Neural cell (in vitro differentiated cells): ENCODE data around the gene COL13A1.

Experiments
- CTCF ChIP-seq: fragments of 450-650 bp; IDR thresholded peaks from 2 replicates; pipeline ENCODE4 v1.5.1; 2014; ENCODE audit warnings: antibody characterized with exemption, mild to moderate bottlenecking, moderate library complexity; ENCODE audit not compliant: poor library complexity, severe bottlenecking
- EP300 ChIP-seq: fragments of 450-650 bp; conservative IDR thresholded peaks from 2 replicates; pipeline ENCODE4 v1.6.1; 2014; ENCODE audit warnings: antibody characterized with exemption, mild to moderate bottlenecking, moderate library complexity; ENCODE audit not compliant: poor library complexity, severe bottlenecking
- EZH2 ChIP-seq: fragments of 200-600, 300-800 bp; shearing (Covaris generic), sonication (generic); IDR thresholded peaks from 2 replicates; pipeline ENCODE4 v1.6.1; 2014; ENCODE audit warnings: antibody characterized with exemption, low read length, borderline replicate concordance, mild to moderate bottlenecking; ENCODE audit not compliant: insufficient read depth, poor library complexity, severe bottlenecking

DNA sequence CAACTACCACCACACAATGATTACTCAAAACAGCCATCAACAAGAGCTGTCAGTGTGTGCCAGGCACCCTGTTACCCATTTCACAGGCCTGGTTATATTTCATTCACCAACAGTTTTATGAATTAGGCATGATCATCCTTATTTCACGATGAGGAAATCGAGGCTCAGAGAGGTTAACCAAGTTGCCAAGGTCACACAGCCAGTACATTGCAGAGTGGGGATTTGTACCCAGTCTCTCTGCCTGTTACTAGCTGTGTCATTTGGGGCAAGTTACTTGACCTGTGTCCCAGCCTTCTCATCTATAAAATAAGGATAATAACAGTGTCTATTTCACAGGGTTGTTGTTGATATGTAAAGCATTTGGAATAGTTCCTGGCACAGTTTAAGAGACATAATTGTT, 97.2 kb downstream of the COL13A1 start:
- TF ChIP-seq CTCF (no peak), EZH2 (no peak), EP300 (no peak)
